ENCODE measurements around the gene IMMP2L.

Gene IMMP2L

DNA sequence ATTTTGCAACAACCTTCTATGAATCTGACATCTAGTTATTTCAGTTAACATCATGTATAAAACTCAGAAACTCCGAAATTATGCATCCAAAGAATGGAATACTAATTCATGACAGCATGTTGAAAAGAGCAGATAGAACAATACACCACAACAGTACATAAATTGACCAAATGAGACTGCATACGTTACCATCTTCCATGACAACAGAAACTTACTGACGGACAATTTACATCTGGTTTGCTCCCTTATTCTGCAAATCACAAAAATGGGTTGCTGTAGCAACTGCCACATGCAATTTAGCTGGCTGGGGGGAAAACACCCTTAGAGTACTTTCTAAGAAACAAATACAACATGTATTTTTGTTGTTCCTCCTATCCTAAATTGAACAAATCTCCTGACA is 457.0 kb downstream of the IMMP2L start:
- TF ChIP-seq, protein P1, sequence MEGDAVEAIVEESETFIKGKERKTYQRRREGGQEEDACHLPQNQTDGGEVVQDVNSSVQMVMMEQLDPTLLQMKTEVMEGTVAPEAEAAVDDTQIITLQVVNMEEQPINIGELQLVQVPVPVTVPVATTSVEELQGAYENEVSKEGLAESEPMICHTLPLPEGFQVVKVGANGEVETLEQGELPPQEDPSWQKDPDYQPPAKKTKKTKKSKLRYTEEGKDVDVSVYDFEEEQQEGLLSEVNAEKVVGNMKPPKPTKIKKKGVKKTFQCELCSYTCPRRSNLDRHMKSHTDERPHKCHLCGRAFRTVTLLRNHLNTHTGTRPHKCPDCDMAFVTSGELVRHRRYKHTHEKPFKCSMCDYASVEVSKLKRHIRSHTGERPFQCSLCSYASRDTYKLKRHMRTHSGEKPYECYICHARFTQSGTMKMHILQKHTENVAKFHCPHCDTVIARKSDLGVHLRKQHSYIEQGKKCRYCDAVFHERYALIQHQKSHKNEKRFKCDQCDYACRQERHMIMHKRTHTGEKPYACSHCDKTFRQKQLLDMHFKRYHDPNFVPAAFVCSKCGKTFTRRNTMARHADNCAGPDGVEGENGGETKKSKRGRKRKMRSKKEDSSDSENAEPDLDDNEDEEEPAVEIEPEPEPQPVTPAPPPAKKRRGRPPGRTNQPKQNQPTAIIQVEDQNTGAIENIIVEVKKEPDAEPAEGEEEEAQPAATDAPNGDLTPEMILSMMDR (conservative IDR thresholded peaks at IDR 0.05): no peak
- no peak overlapping the region for H3K27ac ChIP-seq

DNA sequence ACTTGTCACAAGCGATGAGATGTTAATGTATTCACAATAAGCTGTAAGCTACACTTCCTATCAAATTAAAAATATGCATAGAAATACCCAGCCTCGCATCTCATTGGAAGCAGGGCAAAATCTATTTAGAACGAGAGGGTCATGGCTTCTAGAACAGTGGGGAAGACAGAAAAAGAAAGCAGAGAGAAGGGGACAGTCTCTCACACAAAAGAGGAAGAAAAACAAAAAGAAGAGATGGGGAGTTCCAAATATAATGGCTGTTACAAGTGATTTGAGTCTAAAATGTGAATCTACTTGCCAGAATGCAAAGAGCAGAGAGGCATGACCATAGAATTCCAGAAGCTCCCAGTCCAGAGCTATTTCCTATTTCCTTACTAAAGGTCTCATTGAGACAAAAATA is 457.6 kb downstream of the IMMP2L start:
- TF ChIP-seq, protein P1 (conservative IDR thresholded peaks at IDR 0.05): no peak

GRCh38 chr7:111103678-111104274 is 458.5 kb downstream of the IMMP2L start:
- no peak overlapping the region for H3K27ac ChIP-seq
- TF ChIP-seq, protein P1 (conservative IDR thresholded peaks at IDR 0.05): no peak

More for the DNA sequence above, 457.6 kb downstream of the IMMP2L start:
- H3K27ac ChIP-seq: no peak overlapping the region

- TF ChIP-seq, protein P1 (conservative IDR thresholded peaks at IDR 0.05): no peak
- H3K27ac ChIP-seq: no peak overlapping the region
Observed at GRCh38 chr7:111103136-111103535, 459.2 kb downstream of the IMMP2L start.

DNA sequence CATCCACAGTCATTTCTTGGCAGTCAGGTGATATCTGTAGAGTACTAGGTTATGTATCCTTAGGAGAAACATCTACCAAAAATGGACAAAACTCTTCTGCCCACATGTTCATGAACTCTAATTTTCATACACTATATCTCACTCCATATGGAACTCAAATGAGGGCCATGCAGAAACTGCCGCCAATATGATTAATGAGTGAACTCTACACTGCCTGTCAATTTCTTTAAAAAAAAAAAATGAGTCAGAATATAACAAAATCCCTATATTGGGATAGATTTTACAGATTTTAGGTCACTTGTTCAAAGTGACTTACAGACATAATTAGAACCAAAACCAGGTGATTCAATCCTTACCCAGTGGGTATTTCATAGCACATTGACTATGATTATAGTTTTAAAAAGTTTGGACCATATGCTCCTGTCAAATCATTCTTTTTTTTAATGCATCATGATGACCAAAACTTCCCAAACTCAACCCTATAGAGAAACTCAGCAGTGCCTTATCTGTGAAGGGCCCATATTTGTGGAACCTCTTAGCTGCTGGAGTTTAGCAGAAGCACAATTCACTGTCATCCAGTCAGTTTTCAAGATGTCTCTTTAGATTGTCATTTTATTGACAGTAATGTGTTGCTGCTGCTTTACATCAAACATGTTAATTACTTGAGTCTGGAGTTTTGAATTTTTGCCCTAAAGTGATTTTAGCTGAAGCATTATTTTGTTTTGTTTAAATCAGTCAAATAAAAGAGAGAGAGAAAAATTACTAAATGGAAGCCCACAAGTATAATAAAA is 460.2 kb downstream of the IMMP2L start:
- TF ChIP-seq, protein P1 (conservative IDR thresholded peaks at IDR 0.05): no peak
- H3K27ac ChIP-seq: no peak overlapping the region

DNA sequence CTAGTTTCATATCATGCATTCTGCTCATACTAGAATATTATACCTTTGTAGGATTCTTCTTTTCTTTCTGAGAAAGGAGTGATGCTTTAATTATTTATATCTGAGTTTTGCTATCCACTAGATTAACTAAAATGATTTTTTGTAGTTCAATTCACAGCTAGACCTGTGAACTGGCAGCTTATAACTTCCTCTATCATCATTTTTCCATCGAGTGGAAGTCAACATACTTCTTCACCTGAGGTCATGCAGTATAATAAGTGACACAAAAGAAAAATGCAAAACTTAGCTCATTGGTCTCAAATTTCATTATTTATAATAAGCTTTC is 463.4 kb downstream of the IMMP2L start:
- H3K27ac ChIP-seq: no peak overlapping the region
- TF ChIP-seq, protein P1 (conservative IDR thresholded peaks at IDR 0.05): peak; percentile 12

DNA sequence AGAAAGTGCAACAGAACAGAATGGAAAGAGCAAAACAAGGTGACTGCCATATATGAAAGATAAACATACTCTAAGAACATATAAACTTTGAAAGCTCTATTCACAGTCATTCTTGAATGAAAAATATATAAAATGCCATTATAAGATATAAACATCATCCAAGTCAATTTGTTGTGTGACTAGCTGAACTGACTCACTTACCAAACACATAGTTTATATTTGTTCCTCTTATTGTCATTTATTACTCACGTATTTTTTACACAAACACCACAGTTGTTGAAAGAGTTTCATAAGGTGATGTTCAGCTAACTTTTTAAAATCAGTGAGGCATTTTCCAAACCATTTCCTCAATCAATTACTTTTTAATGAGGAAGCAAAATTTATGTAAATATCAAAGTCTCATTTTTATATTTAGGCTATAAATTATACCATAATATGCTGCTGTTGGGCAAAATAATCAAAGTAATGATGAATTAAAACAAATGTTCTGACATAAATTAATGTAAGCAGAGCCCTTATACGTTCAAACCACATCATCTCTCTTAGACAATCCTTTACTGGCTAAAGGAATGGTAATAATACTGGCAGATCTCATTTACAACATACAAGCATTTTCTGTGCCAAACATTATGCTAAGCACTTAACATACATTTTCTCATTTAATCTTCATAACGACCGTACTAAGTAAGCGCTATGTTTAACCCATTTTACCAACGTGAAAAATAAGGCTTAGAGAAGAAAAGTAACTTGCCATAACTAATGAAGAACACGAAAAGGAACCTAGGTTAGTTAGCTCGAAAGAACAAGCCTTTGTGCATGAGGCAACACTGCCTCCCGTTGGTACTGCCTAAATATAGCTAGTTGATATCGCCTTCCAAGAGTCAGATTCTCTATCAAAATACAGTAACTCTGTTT is 464.0 kb downstream of the IMMP2L start:
- TF ChIP-seq, protein P1 (conservative IDR thresholded peaks at IDR 0.05): peak; percentile 70
- no peak overlapping the region for H3K27ac ChIP-seq
